Epithelial cell of proximal tubule (primary cell): Measurements from ENCODE around the gene CENPN. TPM values are rescaled to one million over a fixed set of nuclear protein-coding genes. Genes with fewer than 3 reads are reported as not detected.

Experiments
- DNase-seq: peaks from one replicate; pipeline ENCODE4 v3.0.0-alpha.2; 2011; ENCODE audit warnings: low read depth
- H3K4me3 ChIP-seq: 2 replicates; pipeline ENCODE4 v1.5.1; 2011; ENCODE audit warnings: low read depth, mild to moderate bottlenecking, low read length
- CTCF ChIP-seq: conservative IDR thresholded peaks from 2 replicates; pipeline ENCODE4 v1.5.1; 2012; ENCODE audit warnings: low read depth, mild to moderate bottlenecking, low read length
- total RNA-seq: library from RNA; depleted of rRNA; stranded (reverse); fragments of >200 nt; gene quantifications from 2 replicates; pipeline ENCODE4 v1.2.3, GENCODE V29; 2015

Gene CENPN
- 49.2 and 91.8 TPM in 2 replicates for total RNA-seq

GRCh38 chr16:81006813-81007695 lies at the start of gene CENPN, which contains the start of gene CMC2:
Gene CENPN, plus strand, starts transcription at chr16:81007214. Its CDS starts 4,726 bp downstream, at chr16:81011940.
Gene CMC2, minus strand, starts transcription at chr16:81006885. Its CDS starts 9,491 bp downstream, at chr16:80997394.
- TF ChIP-seq CTCF: peak; percentile 12
- DNase-seq: peak; percentile 91
- peak within 1 kb of the TSS; percentile 96 for H3K4me3 ChIP-seq

- TF ChIP-seq CTCF: no peak
- DNase-seq: no peak
- H3K4me3 ChIP-seq: no peak overlapping the region
Observed at GRCh38 chr16:80958284-80958683, 48.7 kb upstream of the CENPN start.

GRCh38 chr16:80962879-80963278 lies 44.1 kb upstream of the CENPN start:
- TF ChIP-seq CTCF: no peak
- no peak overlapping the region for H3K4me3 ChIP-seq
- no peak for DNase-seq

- no peak for TF ChIP-seq CTCF
- DNase-seq: no peak
- H3K4me3 ChIP-seq: no peak overlapping the region
Observed at GRCh38 chr16:80964351-80964750, 42.7 kb upstream of the CENPN start.

GRCh38 chr16:80966617-80967016 lies 40.4 kb upstream of the CENPN start:
- DNase-seq: no peak
- no peak overlapping the region for H3K4me3 ChIP-seq
- TF ChIP-seq CTCF: no peak

- DNase-seq: peak; percentile 78
- H3K4me3 ChIP-seq: no peak overlapping the region
- no peak for TF ChIP-seq CTCF
Observed at GRCh38 chr16:80968386-80969113, 38.5 kb upstream of the CENPN start.
